PC-9 (cell line): ENCODE results near the gene CNTN5. TPM values are rescaled to one million over a fixed set of nuclear protein-coding genes. Genes with fewer than 3 reads are reported as not detected.

Experiments
- BruUV-seq: library from RNA; stranded (reverse); fragments of 400-500 nt; replicated peaks from 2 replicates; lab custom pipeline; 2021; lab: Mats Ljungman, UMichigan
- CTCF ChIA-PET: fragments of 300-600 bp; sonication (Branson Sonifier 250); formaldehyde crosslinking; loops from one replicate; lab custom pipeline; 2022; ENCODE audit warnings: antibody characterized with exemption; lab: Charles Lee
- POLR2A ChIA-PET: fragments of 300-600 bp; sonication (Branson Sonifier 250); formaldehyde crosslinking; loops from one replicate; lab custom pipeline; 2022; ENCODE audit warnings: antibody characterized with exemption; ENCODE audit not compliant: unreplicated experiment; lab: Charles Lee
- DNase-seq, 2 experiments: peaks; one replicate each; pipeline versions ENCODE4 v3.0.0 to v3.0.0-alpha.2; 2015 to 2022; ENCODE audit warnings: mixed read lengths in 1 of 2
- H2AFZ ChIP-seq: fragments of 200-600 bp; sonication (generic); 2 replicates; pipeline ENCODE4 v1.8.1; 2017; ENCODE audit warnings: antibody characterized with exemption
- H3F3A ChIP-seq: fragments of 200-600 bp; sonication (generic); 2 replicates; pipeline ENCODE4 v1.8.1; 2017; ENCODE audit warnings: antibody characterized with exemption, mild to moderate bottlenecking, low read depth; ENCODE audit not compliant: insufficient read depth
- H3K27ac ChIP-seq: fragments of 200-600 bp; sonication (generic); 2 replicates; pipeline ENCODE4 v1.6.1; 2016; ENCODE audit warnings: mixed run types
- H3K27me3 ChIP-seq: fragments of 200-600 bp; sonication (generic); 2 replicates; pipeline ENCODE4 v1.6.1; 2016; ENCODE audit warnings: low read depth, mixed run types; ENCODE audit not compliant: insufficient read depth
- H3K36me3 ChIP-seq: fragments of 200-600 bp; sonication (generic); 2 replicates; pipeline ENCODE4 v1.6.1; 2016; ENCODE audit warnings: low read depth, mixed run types
- H3K4me1 ChIP-seq: fragments of 200-600 bp; sonication (generic); replicated peaks from 2 replicates; pipeline ENCODE4 v1.6.1; 2016; ENCODE audit warnings: mixed run types; ENCODE audit not compliant: insufficient read depth
- H3K4me2 ChIP-seq: fragments of 200-600 bp; sonication (generic); 2 replicates; pipeline ENCODE4 v1.6.1; 2017; ENCODE audit warnings: mixed run types
- H3K4me3 ChIP-seq: fragments of 200-600 bp; sonication (generic); 2 replicates; pipeline ENCODE4 v1.6.1; 2016; ENCODE audit warnings: mixed run types
- H3K79me2 ChIP-seq: fragments of 200-600 bp; sonication (generic); 2 replicates; pipeline ENCODE4 v1.6.1; 2017; ENCODE audit warnings: low read depth, mixed run types
- H3K9me2 ChIP-seq: fragments of 200-600 bp; sonication (generic); 2 replicates; pipeline ENCODE4 v1.8.1; 2017; ENCODE audit warnings: mild to moderate bottlenecking; ENCODE audit not compliant: insufficient read depth
- H3K9me3 ChIP-seq: fragments of 200-600 bp; sonication (generic); 2 replicates; pipeline ENCODE4 v1.8.1; 2016; ENCODE audit warnings: low read depth; ENCODE audit not compliant: insufficient read depth
- H4K20me1 ChIP-seq: fragments of 200-600 bp; sonication (generic); 2 replicates; pipeline ENCODE4 v1.8.1; 2017; ENCODE audit not compliant: insufficient read depth
- EZH2 ChIP-seq: fragments of 200-600 bp; sonication (generic); IDR thresholded peaks from 2 replicates; pipeline ENCODE4 v1.8.0; 2017; ENCODE audit warnings: antibody characterized with exemption, low read depth
- intact Hi-C: fragments of 100-400 bp; cut with micrococcal nuclease; formaldehyde crosslinking; loops from one replicate; pipeline ENCODE4 v1.10.0; 2022; ENCODE audit not compliant: unreplicated experiment
- total RNA-seq: library from RNA; stranded (reverse); gene quantifications from 2 replicates; pipeline ENCODE4 v1.2.3, GENCODE V29; 2021
- TF ChIP-seq, protein P1 (sequence below): fragments of 200-600 bp; sonication (generic); conservative IDR thresholded peaks from 2 replicates; pipeline ENCODE4 v1.6.1; 2017; ENCODE audit warnings: mixed run types, antibody characterized with exemption, mild to moderate bottlenecking, moderate library complexity

CNTN5 gene
- total RNA-seq, 1 experiment from 2014 or later: not detected

GRCh38 chr11:99916078-99916477, 895.3 kb downstream of the CNTN5 start:
- no peak overlapping the region for H2AFZ ChIP-seq
- no peaks in the 10 kb centered on the region for H3F3A ChIP-seq
- H3K4me1 ChIP-seq: no peaks in the 10 kb centered on the region
- H3K9me3 ChIP-seq: no peaks in the 10 kb centered on the region; the same call in 1 of the 2 replicates
- intact Hi-C loops: no loop called here
- no peak overlapping the region for H3K27ac ChIP-seq
- H3K27me3 ChIP-seq: no peaks in the 10 kb centered on the region
- CTCF ChIA-PET: no interaction called here
- H3K4me3 ChIP-seq: no peak overlapping the region
- BruUV-seq: no TSS peak
- TF ChIP-seq, protein P1, sequence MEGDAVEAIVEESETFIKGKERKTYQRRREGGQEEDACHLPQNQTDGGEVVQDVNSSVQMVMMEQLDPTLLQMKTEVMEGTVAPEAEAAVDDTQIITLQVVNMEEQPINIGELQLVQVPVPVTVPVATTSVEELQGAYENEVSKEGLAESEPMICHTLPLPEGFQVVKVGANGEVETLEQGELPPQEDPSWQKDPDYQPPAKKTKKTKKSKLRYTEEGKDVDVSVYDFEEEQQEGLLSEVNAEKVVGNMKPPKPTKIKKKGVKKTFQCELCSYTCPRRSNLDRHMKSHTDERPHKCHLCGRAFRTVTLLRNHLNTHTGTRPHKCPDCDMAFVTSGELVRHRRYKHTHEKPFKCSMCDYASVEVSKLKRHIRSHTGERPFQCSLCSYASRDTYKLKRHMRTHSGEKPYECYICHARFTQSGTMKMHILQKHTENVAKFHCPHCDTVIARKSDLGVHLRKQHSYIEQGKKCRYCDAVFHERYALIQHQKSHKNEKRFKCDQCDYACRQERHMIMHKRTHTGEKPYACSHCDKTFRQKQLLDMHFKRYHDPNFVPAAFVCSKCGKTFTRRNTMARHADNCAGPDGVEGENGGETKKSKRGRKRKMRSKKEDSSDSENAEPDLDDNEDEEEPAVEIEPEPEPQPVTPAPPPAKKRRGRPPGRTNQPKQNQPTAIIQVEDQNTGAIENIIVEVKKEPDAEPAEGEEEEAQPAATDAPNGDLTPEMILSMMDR: no peak
- TF ChIP-seq EZH2: no peak
- H3K36me3 ChIP-seq: no peaks in the 10 kb centered on the region
- no peak for DNase-seq
- no peaks in the 10 kb centered on the region for H3K79me2 ChIP-seq
- H4K20me1 ChIP-seq: peaks cover 3% of the 10 kb centered on the region; the same call in 1 of the 2 replicates
- H3K9me2 ChIP-seq: no peaks in the 10 kb centered on the region
- POLR2A ChIA-PET: no interaction called here
- H3K4me2 ChIP-seq: no peak overlapping the region

- no peaks in the 10 kb centered on the region for H3K4me1 ChIP-seq
- DNase-seq: no peak
- intact Hi-C loops: no loop called here
- POLR2A ChIA-PET: no interaction called here
- H3K27ac ChIP-seq: no peak overlapping the region
- H3K4me2 ChIP-seq: no peak overlapping the region
- no peaks in the 10 kb centered on the region for H3K9me2 ChIP-seq
- H2AFZ ChIP-seq: no peak overlapping the region
- no peaks in the 10 kb centered on the region for H3K27me3 ChIP-seq
- H3K9me3 ChIP-seq: no peaks in the 10 kb centered on the region; the same call in 1 of the 2 replicates
- no peaks in the 10 kb centered on the region for H3K79me2 ChIP-seq
- H3K36me3 ChIP-seq: no peaks in the 10 kb centered on the region
- no peaks in the 10 kb centered on the region for H3F3A ChIP-seq
- H3K4me3 ChIP-seq: no peak overlapping the region
- H4K20me1 ChIP-seq: peaks cover 3% of the 10 kb centered on the region; the same call in 1 of the 2 replicates
- BruUV-seq: no TSS peak
- no peak for TF ChIP-seq EZH2
- TF ChIP-seq, protein P1: no peak
- CTCF ChIA-PET: no interaction called here
These were observed 898.0 kb downstream of the CNTN5 start for GRCh38 chr11:99918761-99919160.

GRCh38 chr11:99920956-99921355, 900.2 kb downstream of the CNTN5 start:
- Histone ChIP-seq H3K4me3 (no peak overlapping the region), H3K4me2 (no peak overlapping the region), H3K36me3 (no peaks in the 10 kb centered on the region), H3K79me2 (no peaks in the 10 kb centered on the region), H3F3A (no peaks in the 10 kb centered on the region), H4K20me1 (no peaks in the 10 kb centered on the region), H2AFZ (no peak overlapping the region), H3K9me2 (no peaks in the 10 kb centered on the region), H3K27me3 (no peaks in the 10 kb centered on the region), H3K27ac (no peak overlapping the region), H3K9me3 (no peaks in the 10 kb centered on the region; the same call in 1 of the 2 replicates), H3K4me1 (no peaks in the 10 kb centered on the region)
- DNase-seq: peak in 1 of 2 experiments; percentile 28
- BruUV-seq: no TSS peak
- CTCF ChIA-PET: no interaction called here
- POLR2A ChIA-PET: no interaction called here
- TF ChIP-seq, protein P1: no peak
- TF ChIP-seq EZH2: no peak
- intact Hi-C loops: no loop called here
